Fibroblast of gingiva (primary cell): ENCODE data around the gene SIGLEC6.
"Not testable (repeated sequence)": the region's sequence is repeated elsewhere in the genome, so short reads cannot be mapped to it uniquely, and the experiment has no call there.

ENCODE experiments used
- DNase-seq: peaks from one replicate; pipeline ENCODE4 v3.0.0-alpha.2; 2011; ENCODE audit warnings: low read depth

Gene SIGLEC6

DNA sequence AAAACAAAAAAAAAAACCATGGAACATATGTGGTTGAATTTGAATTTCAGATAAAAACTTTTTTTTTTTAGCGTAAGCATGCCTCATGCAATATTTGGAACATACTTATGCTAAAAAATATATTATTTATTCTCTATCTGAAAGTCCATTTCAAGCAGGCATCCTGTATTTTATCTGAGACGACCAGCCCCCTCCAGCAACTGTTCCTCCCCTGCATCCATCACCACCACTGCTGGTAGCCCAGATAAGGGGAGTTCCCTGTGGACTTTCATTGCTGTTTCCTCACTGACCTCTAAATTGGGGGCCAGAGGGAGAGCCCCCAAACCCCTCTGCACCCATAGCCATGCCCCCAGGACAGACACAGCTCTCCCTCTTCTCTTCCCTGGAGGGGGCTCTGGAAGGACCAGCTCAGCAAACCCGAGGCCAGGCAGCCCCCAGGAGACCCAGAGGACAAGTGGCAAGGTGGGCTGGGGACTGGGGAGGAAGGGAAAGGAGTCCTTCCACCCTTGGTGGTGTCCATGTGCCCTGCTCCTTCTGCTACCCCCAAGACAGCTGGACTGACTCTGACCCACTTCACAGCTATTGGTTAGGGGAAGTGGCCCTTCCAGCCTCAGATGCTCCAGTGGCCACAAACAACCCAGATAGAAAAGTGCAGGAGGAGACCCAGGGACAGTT lies 23.3 kb downstream of the SIGLEC6 start:
- DNase-seq: no peak

DNA sequence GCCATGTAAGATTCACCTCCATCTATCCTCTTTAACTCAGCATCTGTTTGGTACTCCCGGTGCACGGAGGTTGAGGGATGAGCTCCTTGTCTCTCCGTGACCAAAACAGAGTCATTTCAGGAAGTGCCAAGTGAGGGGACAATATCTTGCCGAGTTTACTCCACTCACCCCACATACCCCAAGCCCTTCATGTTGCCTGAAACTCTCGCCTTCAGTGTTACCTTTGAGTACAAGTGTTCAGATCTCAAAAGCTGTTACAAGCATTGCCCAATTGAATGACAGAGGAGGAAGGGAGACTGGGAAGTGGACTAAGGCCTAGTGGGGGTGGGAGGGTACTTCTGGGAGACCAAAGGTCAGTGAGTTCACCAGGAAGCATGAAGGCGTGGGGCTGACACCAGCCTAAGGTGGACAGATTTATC lies 23.8 kb downstream of the SIGLEC6 start:
- no peak for DNase-seq

DNA sequence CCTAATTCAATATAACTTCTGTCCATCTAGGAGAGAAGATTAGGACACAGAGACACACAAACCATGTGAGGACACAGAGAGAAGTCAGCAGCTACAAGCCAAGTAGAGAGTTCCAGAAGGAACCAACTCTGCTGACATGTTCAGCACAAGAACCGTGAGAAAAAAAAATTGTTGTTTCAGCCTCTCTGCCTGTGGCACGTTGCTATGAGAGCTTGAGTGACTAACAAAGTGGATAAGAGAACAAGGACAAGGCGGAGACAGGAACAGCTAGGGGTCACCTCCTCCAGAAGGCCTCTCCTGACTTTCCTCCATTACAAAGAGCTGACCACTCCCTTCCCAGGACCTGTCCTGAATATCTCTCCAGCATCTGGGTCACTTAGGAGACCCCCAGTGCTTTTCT lies 24.3 kb downstream of the SIGLEC6 start:
- no peak for DNase-seq

DNA sequence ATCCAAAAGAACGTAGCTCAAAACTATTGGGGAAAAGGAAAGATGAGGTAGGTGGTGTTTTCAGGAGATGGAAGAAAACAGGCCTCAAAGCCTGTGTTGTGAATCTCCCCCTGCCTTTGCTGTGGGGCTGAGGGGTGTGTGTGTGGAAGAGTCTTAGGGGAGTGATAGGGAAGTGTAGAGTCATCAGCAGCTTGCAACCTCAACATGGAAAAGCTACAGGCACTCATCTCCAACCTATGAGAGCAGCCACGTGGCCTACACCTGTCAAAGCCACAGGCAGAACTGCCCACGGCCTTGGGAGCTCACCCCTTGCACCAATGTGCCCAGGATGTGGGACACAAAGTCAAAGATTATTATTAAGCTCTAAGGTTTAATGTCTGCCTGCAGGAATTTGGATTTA lies 25.6 kb downstream of the SIGLEC6 start:
- DNase-seq: no peak

DNA sequence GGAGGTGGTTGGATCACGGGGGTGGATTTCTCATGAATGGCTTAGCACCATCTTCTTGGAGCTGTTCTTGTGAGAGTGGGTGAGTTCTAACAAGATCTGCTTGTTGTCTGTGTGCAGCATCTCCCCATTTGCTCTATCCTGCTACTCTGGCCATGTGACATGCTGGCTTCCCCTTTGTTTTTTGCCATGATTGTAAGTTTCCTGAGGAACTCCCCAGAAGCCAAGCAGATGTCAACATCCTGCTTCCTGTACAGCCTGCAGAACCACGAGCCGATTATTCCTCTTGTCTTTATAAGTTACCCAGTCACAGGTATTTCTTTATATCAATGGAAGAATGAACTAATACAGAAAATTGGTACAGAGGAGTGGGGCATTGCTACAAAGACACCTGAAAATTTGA lies 27.6 kb downstream of the SIGLEC6 start:
- DNase-seq: no peak

DNA sequence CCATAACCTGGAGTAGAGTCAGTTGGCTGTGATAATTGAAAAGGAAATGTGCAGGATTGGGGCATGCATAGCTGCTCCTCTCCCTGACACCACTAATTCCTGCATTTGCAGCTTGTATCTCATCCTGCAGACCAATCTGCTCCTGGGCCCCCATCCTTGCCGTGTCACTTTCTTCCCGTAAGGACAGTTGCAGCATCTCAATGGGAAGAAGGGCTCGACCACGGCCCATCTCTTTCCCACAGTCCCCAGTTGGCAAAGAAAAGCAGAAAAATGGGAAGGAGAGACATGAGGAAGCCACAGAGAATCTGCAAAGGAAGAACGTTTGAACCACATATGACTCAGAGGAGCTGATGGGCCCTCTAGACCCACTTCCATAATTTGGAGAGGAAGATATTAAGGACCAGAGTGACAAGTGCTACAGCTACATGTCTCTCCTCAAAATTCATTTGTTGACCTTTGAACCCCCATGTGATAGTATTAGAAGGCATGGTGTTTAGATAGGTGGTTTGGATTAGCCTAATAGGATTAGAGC lies 28.1 kb downstream of the SIGLEC6 start:
- DNase-seq: no peak

DNA sequence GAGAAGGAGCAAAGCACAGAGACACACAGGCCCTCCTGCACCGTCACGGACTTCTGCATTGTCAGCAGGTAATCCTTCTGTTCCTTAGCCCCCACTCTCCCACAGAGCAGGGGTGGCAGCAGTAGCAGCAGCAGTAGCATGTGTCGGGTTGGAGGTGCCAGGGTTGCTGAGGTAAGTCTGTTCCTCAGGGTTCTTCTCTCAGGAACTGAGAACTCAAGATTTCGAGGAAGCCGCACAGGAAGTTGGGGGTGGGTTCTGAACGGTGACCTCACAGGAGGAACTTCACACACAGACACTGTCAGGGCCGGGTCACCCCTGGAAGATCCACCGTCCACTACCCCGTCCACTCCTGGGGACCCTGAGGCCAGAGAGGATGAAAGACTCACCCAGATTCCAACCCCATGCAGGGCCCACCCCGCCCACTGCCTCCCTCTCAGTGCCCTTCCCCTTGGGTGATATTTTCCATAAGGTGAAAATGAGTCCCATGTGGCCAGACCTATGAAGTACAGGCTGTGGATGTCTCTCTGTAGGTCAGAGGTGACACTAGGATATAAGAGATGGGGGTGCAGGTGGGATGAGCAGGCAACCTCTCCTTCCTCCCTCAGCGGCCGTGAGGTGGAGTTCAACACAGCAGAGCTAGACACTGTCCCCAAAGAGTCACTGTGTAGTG lies 29.7 kb downstream of the SIGLEC6 start, which contains the start of gene SIGLEC12:
SIGLEC12 (minus strand) TSS at position 207 of the 670 bp plus-strand sequence; CDS start at position 140, 67 bp downstream.
- no peak for DNase-seq

DNA sequence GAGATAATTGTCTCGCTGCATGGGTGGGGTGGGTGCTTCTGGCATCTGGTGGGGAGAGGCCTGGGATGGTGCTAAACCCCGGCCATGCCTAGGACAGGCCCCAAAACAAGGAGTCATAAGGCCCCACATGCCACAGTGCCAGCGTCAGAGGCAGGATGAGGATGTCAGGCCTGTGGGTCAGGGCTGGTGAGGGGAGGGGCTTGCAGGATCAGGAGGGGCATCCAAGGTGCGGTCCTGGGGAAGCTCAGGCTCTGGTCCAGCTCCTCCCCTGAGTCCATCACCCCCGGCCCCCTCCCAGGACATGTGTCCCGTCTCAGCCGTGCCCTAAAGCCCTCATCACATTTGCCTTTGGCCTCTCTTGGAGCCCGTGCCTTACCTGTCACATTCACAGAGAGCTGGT lies 30.5 kb downstream of the SIGLEC6 start:
- DNase-seq: not testable (repeated sequence)

DNA sequence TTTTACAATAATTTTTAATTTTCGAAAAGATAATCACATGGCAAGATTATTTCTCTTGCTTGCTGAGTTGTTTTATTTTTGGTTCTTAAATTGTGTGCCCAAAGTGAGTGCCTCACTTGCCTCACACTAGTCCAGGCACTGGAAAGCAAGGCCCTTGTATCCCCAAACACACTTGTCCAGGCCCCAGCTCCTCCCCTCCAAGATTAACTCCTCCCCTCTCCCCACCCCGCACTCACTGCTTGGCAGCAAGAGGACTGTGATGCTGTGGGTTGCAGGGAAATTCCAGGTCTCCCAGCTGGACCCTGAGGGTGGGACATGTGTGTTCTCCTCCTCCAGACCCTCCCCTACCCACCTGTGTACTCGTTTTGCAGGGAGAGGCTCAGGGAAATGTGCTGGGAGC lies 33.8 kb downstream of the SIGLEC6 start:
- DNase-seq: no peak

DNA sequence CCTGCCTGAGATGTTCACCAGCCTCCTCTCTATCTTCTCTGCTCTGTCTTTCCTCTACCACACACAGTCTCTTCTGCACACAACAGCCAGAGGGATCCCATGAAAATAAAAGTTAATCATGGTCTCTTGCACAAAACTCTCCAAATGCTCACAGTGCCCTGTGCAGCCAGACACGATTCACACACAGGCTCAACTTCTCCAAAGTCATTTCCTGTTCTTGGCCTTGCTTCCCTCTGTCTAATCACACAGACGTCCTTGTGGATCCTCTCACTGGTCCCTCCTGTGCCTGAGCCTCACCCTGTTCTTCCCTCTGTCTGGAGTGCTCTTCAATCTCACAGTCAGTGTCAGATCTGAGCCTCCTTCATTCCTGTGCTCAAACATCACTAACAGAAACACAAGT lies 37.7 kb downstream of the SIGLEC6 start:
- DNase-seq: no peak

DNA sequence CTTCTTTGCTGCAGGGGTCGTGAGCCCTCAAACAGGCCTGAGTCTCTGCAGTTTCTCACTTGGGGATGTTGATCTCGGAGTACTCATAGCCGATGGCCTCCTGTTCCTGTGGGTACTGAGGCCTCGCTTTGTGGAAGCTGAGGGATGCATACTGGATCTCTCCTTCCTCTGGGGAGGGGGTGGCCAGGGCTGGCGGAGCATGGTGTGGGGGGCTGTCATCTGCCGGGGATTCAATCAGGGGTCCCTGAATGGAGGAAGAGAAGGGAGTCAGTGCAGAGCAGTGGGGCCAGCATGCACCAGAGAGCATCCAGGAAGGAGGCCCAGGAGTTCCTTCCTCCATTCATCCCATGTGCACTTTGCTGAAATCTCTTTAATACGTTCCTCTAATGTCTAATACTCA lies 39.9 kb downstream of the SIGLEC6 start:
- DNase-seq: no peak

DNA sequence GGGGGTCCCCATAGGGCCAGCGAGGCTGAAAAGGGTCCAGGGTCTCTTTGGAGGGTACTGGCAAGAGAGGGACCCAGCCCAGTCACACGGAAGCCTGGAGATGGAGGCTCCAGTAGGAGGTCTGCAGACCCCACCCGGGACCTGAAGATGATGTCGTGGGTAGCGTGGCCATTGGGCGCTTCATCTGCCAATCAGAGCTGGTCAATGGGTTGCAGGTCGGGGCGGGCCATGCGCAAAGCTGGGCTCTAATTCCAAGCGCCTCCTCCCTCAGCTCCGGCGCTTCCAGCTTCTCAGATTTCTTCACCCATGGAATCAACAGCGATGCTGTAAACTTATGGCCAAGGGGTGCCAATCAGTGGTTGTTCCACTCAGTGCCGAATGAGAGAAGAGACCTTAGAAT lies 40.8 kb downstream of the SIGLEC6 start:
- no peak for DNase-seq

DNA sequence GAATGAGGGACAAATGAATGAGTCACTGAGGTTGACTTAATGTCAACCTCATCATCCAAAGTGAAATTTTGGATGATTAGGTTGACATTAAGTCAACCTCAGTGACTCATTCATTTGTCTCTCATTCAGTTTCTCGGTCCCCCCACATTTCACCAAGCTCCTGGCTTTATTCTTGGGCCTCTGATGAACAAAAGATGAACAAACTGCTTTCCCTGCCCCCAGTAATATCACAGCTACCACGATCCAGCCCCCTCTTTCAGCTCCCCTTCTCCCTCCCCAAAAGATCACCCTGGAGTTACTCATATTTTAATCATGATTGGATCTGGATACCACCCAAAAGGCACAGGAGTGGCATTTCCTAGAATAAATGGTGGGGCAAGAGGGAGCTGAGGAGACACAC lies 42.4 kb downstream of the SIGLEC6 start:
- DNase-seq: no peak

DNA sequence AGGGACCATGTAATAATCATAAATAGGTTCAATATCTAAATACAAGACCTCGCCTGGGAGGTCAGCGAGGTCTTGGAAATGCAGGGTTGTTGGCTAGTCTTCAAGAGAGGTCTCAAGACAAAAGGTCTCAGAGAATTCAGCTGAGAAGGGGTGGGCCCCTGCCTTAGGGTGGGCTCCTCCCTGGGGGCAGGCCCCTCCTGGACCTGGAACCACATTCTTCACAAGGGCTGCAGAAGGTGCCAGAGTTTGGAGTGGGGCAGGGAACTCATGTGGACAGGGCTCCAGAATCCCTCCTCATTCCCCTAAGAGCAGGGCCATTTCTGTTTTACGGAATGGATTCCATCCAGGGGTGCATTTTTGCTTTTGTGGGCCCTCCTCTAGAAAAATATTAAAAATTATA lies 43.0 kb downstream of the SIGLEC6 start:
- no peak for DNase-seq

DNA sequence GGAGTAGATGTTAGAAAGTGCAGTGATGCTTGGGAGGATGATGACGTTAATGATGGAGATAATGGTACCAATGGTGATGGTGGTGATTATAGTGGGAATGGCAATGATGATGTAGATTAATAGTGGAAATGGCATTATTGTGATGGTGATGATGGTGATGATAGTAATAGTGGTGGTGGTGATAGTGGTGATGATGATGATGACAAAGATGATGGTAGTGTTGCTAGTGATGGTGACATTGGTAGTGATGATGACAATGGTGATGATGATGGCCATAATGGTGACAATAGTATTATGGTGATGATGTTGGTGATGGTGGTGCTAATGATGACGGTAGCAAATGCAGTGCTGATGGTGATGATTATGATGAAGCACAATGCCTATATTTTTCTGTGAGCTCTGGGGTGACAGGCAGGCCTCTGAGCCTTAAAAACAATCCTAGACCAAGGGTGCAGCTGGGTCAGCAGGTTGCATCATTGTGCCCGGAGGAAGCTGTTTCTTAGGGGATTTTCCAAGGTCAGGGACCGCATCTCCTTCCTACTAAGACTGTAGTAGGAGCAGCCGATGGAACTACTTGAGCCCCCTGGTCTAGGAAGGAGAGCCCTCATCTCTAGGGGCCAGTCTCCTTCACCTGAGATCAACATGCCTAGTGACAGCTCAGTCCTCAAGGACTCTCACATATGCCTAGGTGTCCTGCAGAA lies 45.4 kb downstream of the SIGLEC6 start:
- DNase-seq: no peak

DNA sequence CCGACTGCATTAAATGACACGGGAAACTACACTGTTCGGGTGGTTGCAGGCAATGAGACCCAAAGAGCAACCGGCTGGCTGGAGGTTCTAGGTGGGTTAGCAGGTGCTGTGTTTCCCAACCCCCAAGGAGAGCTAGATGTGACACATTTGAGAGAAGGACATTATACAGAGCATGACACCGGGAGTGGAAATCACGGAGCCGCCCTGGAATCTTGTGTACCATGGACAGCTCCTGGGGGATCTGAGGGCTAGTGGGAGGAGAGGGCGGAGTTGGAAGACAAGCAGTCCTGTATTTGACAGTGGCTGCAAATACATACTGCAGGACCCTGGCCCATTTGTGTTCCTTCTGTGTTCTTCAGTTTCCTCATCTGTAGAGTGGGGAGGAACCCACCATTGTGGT lies 50.9 kb downstream of the SIGLEC6 start:
- DNase-seq: no peak

DNA sequence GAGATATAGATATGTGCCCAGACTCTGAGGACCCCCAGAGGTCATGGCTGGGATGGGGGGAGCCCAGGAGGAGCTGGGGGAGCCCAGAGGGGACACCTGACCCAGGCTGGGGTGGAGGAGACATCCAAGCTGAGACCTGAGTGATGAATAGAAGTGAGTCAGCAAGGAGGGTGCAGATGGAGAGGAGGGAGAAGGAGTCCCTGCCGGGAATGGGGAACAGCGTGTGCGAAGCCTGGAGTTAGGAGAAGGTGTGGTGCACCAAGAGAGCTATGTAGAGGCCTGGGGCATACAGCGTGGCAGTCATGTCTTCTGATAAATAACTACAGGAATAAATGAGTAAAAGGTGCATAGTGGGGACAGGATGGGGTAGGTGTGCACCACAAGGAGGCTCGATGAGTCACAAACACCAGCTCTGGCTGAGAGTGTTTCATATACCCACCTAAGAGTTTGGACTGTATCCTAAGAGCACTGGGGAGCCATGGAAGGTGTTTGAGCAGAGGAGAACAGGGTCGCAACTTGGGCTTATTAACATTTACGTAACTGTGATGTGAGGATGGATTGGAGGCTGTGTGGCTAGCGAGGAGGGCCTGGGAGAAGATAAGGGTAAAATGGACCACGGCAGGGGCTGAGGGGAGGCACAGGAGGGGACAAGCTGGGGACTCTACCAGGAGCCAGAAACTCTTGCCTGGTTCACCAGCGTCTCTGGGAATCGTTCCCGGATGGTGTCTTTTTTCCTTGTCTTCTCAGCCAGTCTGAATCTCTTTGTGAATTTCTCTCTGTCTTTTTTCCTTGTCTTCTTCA lies 51.7 kb downstream of the SIGLEC6 start:
- no peak for DNase-seq

DNA sequence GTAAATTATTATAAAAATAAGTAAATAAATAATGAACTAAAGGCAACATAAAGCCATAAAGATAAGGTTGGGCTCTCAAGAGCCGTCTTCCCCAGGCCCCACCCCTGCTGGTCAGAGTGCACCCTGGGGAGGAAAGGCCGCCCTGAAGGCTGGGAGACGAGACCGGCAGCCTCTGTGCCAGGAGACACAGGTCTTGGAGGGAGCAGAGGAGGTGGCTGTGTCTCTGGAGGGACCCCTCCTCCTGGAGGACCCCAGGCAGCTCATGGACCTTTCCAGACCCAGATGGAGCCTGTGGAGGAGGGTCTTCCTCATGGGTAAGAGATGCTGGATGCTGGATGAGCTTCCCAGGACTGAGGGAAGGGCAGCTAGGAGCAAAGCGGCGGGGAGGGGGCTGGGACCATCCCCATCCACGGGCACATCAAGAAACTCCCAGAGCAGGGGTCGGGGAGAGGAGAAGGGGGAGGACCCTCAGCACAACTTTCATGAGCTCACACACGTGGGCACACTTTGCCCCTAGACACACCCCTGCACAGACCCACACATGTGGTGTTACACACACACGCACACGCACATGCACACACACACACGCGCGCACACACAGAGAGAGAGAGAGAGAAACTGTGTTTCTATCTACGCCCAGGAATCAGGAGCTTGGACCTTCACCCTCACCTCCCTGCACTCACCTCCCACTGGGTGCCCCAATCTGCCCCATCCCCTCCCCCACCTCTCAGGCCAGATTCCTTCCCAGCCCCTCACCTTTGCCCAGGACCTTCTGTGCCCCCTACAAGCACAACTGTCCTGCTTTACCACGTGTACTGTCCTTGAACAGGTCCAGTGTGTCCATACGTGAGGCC lies 52.9 kb downstream of the SIGLEC6 start, which contains the start of gene CEACAM18:
CEACAM18 (plus strand) TSS at position 159 of the 854 bp plus-strand sequence.
- DNase-seq: no peak

DNA sequence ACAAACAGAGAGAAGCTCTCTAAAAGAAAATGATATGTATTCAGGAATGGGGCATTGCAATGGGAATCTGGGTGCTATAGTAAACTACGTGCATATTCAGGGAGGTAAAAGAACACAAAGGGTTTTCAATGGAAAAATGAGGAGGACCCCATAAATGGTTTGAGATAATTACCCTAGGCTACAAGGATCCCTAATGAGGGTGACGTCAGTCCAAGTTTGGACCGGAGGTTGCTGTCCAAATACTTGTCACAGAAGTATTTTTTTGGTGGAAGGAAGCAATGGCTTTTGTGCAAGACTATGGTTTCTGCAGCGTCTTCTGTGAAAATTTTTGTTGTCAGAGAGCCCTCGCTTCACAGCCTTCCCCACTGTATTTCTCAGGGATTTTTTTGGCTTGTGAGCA lies 54.1 kb downstream of the SIGLEC6 start:
- no peak for DNase-seq

DNA sequence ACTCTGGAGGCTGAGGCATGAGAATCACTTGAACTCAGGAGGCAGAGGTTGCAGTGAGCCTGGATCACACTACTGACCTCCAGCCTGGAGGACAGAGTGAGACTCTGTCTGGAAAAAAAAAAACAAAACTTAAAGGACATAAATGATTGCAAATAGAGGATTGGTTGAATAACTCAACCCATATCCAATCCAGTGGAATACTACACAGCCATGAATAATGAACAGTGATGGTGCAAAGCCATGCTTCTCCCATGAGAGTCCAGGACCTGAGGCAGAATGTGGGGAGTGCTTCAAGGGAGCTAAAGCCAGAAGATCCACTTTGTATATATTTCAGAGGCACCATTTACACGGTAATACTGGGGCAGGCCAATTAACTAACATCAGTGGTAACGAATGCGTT lies 55.3 kb downstream of the SIGLEC6 start:
- no peak for DNase-seq
